Tibial artery (tissue), 4 donors: ENCODE results near the gene VSIG8.

Source experiments
- DNase-seq, 2 donors: peaks; one replicate each; pipeline ENCODE4 v3.0.0-alpha.2; 2019
- H3K27ac ChIP-seq, 2 donors: fragments of 200-600 bp; sonication (generic) in 1 of 2; 1 replicate in 1 of 2; 2 replicates in 1 of 2; pipeline ENCODE4 v1.5.1; 2018 to 2019; ENCODE audit warnings: mild to moderate bottlenecking in 1 of 2
- H3K27me3 ChIP-seq, 2 donors: fragments of 200-600 bp; sonication (generic) in 1 of 2; one replicate each; pipeline versions ENCODE4 v1.5.1 to v1.6.0; 2016 to 2019
- H3K36me3 ChIP-seq, 3 donors: fragments of 200-600 bp; sonication (generic) in 2 of 3; one replicate each; pipeline ENCODE4 v1.5.1; 2016 to 2019; ENCODE audit warnings: mild to moderate bottlenecking in 2 of 3
- H3K4me1 ChIP-seq, 4 donors: fragments of 200-600 bp; sonication (generic) in 2 of 4; 1 replicate in 3 of 4; 2 replicates in 1 of 4; pipeline ENCODE4 v1.5.1; 2016 to 2019
- H3K4me3 ChIP-seq, 2 donors: fragments of 200-600 bp; sonication (generic) in 1 of 2; 1 replicate in 1 of 2; 2 replicates in 1 of 2; pipeline ENCODE4 v1.5.1; 2018 to 2019; ENCODE audit warnings: mild to moderate bottlenecking in 2 of 2
- H3K9me3 ChIP-seq, 3 donors: fragments of 200-600 bp; sonication (generic) in 1 of 3; one replicate each; pipeline ENCODE4 v1.5.1; 2016 to 2019
- intact Hi-C: fragments of 100-400 bp; cut with DNase I; formaldehyde crosslinking; loops from one replicate; pipeline ENCODE4 v1.15.0; 2023; ENCODE audit warnings: low total_unique reads
- TF ChIP-seq, protein P1 (sequence below), 2 experiments: fragments of 200-600 bp in 1 of 2; fragments of 450-650 bp in 1 of 2; IDR thresholded peaks; one replicate each; pipeline ENCODE4 v1.5.1; 2017 to 2019; ENCODE audit warnings: antibody characterized with exemption in 2 of 2, mild to moderate bottlenecking in 1 of 2, moderate library complexity in 1 of 2

The VSIG8 gene

GRCh38 chr1:159873530-159874143, 11.2 kb upstream of the VSIG8 start:
- no peak overlapping the region for H3K4me3 ChIP-seq
- intact Hi-C loops, result no loop called here
- TF ChIP-seq, protein P1, sequence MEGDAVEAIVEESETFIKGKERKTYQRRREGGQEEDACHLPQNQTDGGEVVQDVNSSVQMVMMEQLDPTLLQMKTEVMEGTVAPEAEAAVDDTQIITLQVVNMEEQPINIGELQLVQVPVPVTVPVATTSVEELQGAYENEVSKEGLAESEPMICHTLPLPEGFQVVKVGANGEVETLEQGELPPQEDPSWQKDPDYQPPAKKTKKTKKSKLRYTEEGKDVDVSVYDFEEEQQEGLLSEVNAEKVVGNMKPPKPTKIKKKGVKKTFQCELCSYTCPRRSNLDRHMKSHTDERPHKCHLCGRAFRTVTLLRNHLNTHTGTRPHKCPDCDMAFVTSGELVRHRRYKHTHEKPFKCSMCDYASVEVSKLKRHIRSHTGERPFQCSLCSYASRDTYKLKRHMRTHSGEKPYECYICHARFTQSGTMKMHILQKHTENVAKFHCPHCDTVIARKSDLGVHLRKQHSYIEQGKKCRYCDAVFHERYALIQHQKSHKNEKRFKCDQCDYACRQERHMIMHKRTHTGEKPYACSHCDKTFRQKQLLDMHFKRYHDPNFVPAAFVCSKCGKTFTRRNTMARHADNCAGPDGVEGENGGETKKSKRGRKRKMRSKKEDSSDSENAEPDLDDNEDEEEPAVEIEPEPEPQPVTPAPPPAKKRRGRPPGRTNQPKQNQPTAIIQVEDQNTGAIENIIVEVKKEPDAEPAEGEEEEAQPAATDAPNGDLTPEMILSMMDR (IDR thresholded peaks at IDR 0.05), result no peak
- no peak for DNase-seq
- H3K4me1 ChIP-seq, result peaks cover 0 to 4% (median 0%) of the 10 kb centered on the region in 4 donors
- peaks cover 0 to 15% of the 10 kb centered on the region in 2 donors for H3K27me3 ChIP-seq
- H3K27ac ChIP-seq, result no peak overlapping the region
- no peaks in the 10 kb centered on the region for H3K9me3 ChIP-seq
- H3K36me3 ChIP-seq, result no peaks in the 10 kb centered on the region

GRCh38 chr1:159872891-159873290, 10.4 kb upstream of the VSIG8 start:
- Histone ChIP-seq H3K4me1 (peaks cover 0 to 8% (median 0%) of the 10 kb centered on the region in 4 donors), H3K27ac (no peak overlapping the region), H3K27me3 (peaks cover 0 to 15% of the 10 kb centered on the region in 2 donors), H3K4me3 (no peak overlapping the region), H3K9me3 (no peaks in the 10 kb centered on the region), H3K36me3 (no peaks in the 10 kb centered on the region)
- DNase-seq, result no peak
- intact Hi-C loops, result no loop called here
- TF ChIP-seq, protein P1 (IDR thresholded peaks at IDR 0.05), result no peak

DNA sequence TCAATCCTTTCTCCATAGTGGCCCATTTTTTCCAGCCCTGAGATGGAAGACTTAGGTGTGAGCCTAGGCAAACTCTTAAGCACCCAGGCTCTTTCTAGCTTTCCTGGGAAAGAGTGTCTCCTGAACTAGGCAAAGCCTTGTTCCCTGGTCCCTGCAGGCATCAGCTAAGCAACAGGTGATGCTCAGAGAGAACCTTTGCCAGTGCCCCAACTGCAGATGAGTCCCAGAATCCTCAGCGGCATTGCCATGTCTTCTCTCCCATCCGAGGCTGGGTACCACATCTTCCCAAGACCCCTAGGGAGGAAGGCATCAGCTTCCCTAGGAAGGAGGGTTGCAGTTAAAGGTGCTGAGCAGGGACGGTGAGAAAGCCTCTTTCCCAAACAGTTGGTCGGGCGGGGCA, 8.2 kb upstream of the VSIG8 start:
- Histone ChIP-seq H3K4me1 (peaks cover 0 to 10% (median 0%) of the 10 kb centered on the region in 4 donors), H3K4me3 (no peak overlapping the region), H3K27me3 (peaks cover 0 to 15% of the 10 kb centered on the region in 2 donors), H3K36me3 (no peaks in the 10 kb centered on the region), H3K27ac (no peak overlapping the region), H3K9me3 (no peaks in the 10 kb centered on the region)
- TF ChIP-seq, protein P1 (IDR thresholded peaks at IDR 0.05), result no peak
- intact Hi-C loops, result no loop called here
- no peak for DNase-seq

DNA sequence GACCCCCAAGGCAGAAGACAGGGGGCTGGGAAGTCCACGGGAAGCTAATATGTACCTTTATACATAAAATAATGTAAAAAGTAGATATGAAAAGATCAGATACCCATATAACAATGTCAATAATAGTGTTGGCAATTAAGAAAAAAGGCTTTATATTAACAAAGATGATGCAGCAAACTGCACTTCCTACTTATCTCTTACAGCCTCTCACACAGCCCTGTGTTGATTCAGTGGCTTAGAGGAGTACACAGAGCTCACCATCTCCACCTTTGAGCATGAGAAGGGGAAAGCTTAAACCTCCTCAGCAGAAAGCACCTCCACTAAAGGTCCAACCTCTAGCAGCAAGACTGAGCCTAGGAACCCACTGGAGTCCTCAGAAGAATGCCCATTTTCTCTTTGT, 7.2 kb upstream of the VSIG8 start:
- TF ChIP-seq, protein P1 (IDR thresholded peaks at IDR 0.05), result no peak
- Histone ChIP-seq H3K36me3 (no peaks in the 10 kb centered on the region), H3K4me1 (peaks cover 0 to 10% (median 0%) of the 10 kb centered on the region in 4 donors), H3K4me3 (no peak overlapping the region), H3K27me3 (peaks cover 0 to 15% of the 10 kb centered on the region in 2 donors), H3K9me3 (no peaks in the 10 kb centered on the region), H3K27ac (no peak overlapping the region)
- intact Hi-C loops, result no loop called here
- DNase-seq, result no peak

DNA sequence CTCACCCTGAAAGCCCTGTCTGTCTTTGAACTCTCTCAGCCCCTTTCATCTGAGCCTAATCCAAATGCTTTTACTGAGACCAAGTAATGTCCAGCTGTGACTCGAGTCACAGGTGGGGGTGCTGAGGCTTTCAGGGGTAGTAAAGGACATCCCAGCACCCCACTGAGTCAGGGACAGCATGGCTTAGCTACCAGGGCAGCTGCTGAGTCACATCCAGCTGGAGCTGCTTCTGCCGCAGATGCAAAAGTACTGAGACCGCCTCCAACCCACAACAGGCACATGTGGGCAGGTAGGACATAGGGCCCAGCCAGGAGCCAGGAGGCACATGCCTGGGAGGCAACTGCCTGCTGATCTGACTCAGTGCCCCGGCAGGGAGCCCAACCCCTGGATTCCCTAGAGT, 6.7 kb upstream of the VSIG8 start:
- Histone ChIP-seq H3K27ac (no peak overlapping the region), H3K36me3 (no peaks in the 10 kb centered on the region), H3K4me1 (peaks cover 0 to 10% (median 0%) of the 10 kb centered on the region in 4 donors), H3K4me3 (no peak overlapping the region), H3K27me3 (peaks cover 0 to 15% of the 10 kb centered on the region in 2 donors), H3K9me3 (no peaks in the 10 kb centered on the region)
- no peak for DNase-seq
- TF ChIP-seq, protein P1 (IDR thresholded peaks at IDR 0.05), result no peak
- intact Hi-C loops, result no loop called here
